Keratinocyte (primary cell): Measurements from ENCODE around the gene FBXO27. TPM values are rescaled to one million over a fixed set of nuclear protein-coding genes. Genes with fewer than 3 reads are reported as not detected.

Experiments
- DNase-seq: peaks from one replicate; pipeline ENCODE4 v3.0.0-alpha.2; 2011; ENCODE audit warnings: low read depth, missing footprints, low spot score
- FAIRE-seq: peaks from 2 replicates; lab custom pipeline; 2011; peaks lifted over from hg19 to GRCh38; lab: Jason Lieb, UNC
- H2AFZ ChIP-seq: 2 replicates; pipeline ENCODE4 v1.6.0; 2012; ENCODE audit warnings: low read length, control low read depth, inconsistent platforms; ENCODE audit not compliant: control insufficient read depth
- H3K27ac ChIP-seq: 2 replicates; pipeline ENCODE4 v1.5.1; 2011; ENCODE audit warnings: low read length; ENCODE audit not compliant: control insufficient read depth, insufficient read depth
- H3K27me3 ChIP-seq: 3 replicates; pipeline ENCODE4 v1.6.0; 2011; ENCODE audit warnings: low read length; ENCODE audit not compliant: control insufficient read depth, insufficient read depth; ENCODE audit errors: extremely low read depth
- H3K36me3 ChIP-seq, 2 experiments: 2 replicates in 1 of 2; 3 replicates in 1 of 2; pipeline ENCODE4 v1.5.1; 2011; ENCODE audit warnings: low read length in 2 of 2, mild to moderate bottlenecking in 1 of 2; ENCODE audit not compliant: control insufficient read depth in 2 of 2, insufficient read depth in 2 of 2; ENCODE audit errors: extremely low read depth in 1 of 2
- H3K4me1 ChIP-seq: 3 replicates; pipeline ENCODE4 v1.5.1; 2011; ENCODE audit warnings: low read length; ENCODE audit not compliant: control insufficient read depth, insufficient read depth; ENCODE audit errors: extremely low read depth
- H3K4me2 ChIP-seq: 3 replicates; pipeline ENCODE4 v1.6.0; 2011; ENCODE audit warnings: low read depth, low read length; ENCODE audit not compliant: control insufficient read depth, insufficient read depth; ENCODE audit errors: extremely low read depth
- H3K4me3 ChIP-seq, 3 experiments: fragments of 200-600 bp in 1 of 3; sonication (generic) in 1 of 3; 2 replicates in 2 of 3; 3 replicates in 1 of 3; pipeline ENCODE4 v1.5.1; 2011 to 2016; ENCODE audit warnings: low read length in 3 of 3, mild to moderate bottlenecking in 3 of 3, control low read depth in 2 of 3, inconsistent platforms in 1 of 3, low read depth in 1 of 3, mixed read lengths in 1 of 3, mixed run types in 1 of 3, moderate library complexity in 1 of 3; ENCODE audit not compliant: control insufficient read depth in 2 of 3, insufficient read depth in 2 of 3; ENCODE audit errors: extremely low read depth in 1 of 3
- H3K79me2 ChIP-seq: 2 replicates; pipeline ENCODE4 v1.6.0; 2012; ENCODE audit warnings: low read length; ENCODE audit not compliant: control insufficient read depth, insufficient read depth
- H3K9ac ChIP-seq: 3 replicates; pipeline ENCODE4 v1.6.0; 2011; ENCODE audit warnings: low read length; ENCODE audit not compliant: control insufficient read depth, insufficient read depth; ENCODE audit errors: extremely low read depth
- H3K9me1 ChIP-seq: 3 replicates; pipeline ENCODE4 v1.6.0; 2011; ENCODE audit warnings: low read length; ENCODE audit not compliant: control insufficient read depth, insufficient read depth; ENCODE audit errors: extremely low read depth
- H3K9me3 ChIP-seq: 2 replicates; pipeline ENCODE4 v1.5.1; 2012; ENCODE audit warnings: low read depth, low read length; ENCODE audit not compliant: control insufficient read depth
- H4K20me1 ChIP-seq: 3 replicates; pipeline ENCODE4 v1.6.0; 2011; ENCODE audit warnings: low read length; ENCODE audit not compliant: control insufficient read depth, insufficient read depth; ENCODE audit errors: extremely low read depth
- EZH2 ChIP-seq: IDR thresholded peaks from one replicate; pipeline ENCODE4 v1.6.1; 2012; ENCODE audit warnings: inconsistent platforms, mild to moderate bottlenecking, low read length, moderate library complexity
- dilution Hi-C: fragments of 300-500 bp; cut with MboI; formaldehyde crosslinking; loops from one replicate; pipeline ENCODE4 v1.7.0; 2020; ENCODE audit warnings: low sequenced_read_pairs; ENCODE audit not compliant: extremely low pct_ligation_motif_present
- polyA plus RNA-seq, 5 experiments: library from polyadenylated mRNA; depleted of rRNA in 3 of 5; stranded (reverse) in 3 of 5; stranded (forward) in 1 of 5; unstranded in 1 of 5; fragments of >200 nt; gene quantifications; 1 replicate in 1 of 5; 2 replicates in 3 of 5; 3 replicates in 1 of 5; pipeline versions ENCODE4 v1.2.1 to v1.2.3, GENCODE V29; 2011 to 2012; ENCODE audit warnings: missing spikeins in 2 of 5, low read depth in 1 of 5, low replicate concordance in 1 of 5
- TF ChIP-seq, protein P1 (sequence below), 3 experiments: IDR thresholded peaks in 1 of 3; conservative IDR thresholded peaks in 1 of 3; optimal IDR thresholded peaks in 1 of 3; 2 replicates in 2 of 3; 3 replicates in 1 of 3; pipeline versions ENCODE3 to v1.5.1; 2011; ENCODE audit warnings: low read length in 3 of 3, mild to moderate bottlenecking in 3 of 3, moderate library complexity in 2 of 3, control low read depth in 1 of 3, inconsistent platforms in 1 of 3; ENCODE audit not compliant: insufficient read depth in 2 of 3; ENCODE audit errors: extremely low read depth in 1 of 3

FBXO27 gene
- polyA plus RNA-seq, 1 donor (not counting 4 experiments of a cell fraction or from before 2014, with no cell fraction given), result 4.4 TPM

DNA sequence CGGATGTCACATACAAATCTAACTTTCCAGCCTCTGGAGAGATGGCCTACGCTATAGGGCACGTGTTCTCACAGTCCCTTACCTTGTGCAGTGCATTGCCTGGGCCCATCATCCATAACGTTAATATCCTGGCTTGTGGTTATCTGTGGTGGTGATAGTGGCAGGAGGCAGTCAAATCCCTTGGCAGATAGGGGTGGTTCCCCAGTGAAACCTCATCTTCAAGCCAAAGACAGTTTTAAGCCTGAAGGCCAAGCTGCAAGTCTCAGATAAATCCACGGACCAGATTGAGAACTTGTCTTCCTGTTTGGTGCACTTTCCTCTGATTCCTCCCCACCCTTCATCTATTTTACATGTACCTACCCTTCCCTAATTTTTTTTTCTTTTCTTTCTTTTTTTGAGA lies 52.5 kb downstream of the FBXO27 start:
- Histone ChIP-seq H3K36me3 (no peaks in the 10 kb centered on the region), H3K4me2 (no peak overlapping the region), H2AFZ (no peak overlapping the region), H3K9me1 (no peaks in the 10 kb centered on the region), H4K20me1 (no peaks in the 10 kb centered on the region), H3K27me3 (no peaks in the 10 kb centered on the region), H3K27ac (no peak overlapping the region), H3K79me2 (no peaks in the 10 kb centered on the region), H3K4me3 (no peak overlapping the region), H3K4me1 (peaks cover 7% of the 10 kb centered on the region), H3K9me3 (no peaks in the 10 kb centered on the region), H3K9ac (no peak overlapping the region)
- TF ChIP-seq, protein P1, sequence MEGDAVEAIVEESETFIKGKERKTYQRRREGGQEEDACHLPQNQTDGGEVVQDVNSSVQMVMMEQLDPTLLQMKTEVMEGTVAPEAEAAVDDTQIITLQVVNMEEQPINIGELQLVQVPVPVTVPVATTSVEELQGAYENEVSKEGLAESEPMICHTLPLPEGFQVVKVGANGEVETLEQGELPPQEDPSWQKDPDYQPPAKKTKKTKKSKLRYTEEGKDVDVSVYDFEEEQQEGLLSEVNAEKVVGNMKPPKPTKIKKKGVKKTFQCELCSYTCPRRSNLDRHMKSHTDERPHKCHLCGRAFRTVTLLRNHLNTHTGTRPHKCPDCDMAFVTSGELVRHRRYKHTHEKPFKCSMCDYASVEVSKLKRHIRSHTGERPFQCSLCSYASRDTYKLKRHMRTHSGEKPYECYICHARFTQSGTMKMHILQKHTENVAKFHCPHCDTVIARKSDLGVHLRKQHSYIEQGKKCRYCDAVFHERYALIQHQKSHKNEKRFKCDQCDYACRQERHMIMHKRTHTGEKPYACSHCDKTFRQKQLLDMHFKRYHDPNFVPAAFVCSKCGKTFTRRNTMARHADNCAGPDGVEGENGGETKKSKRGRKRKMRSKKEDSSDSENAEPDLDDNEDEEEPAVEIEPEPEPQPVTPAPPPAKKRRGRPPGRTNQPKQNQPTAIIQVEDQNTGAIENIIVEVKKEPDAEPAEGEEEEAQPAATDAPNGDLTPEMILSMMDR (optimal IDR thresholded peaks at IDR 0.05 in 1 of 3, IDR thresholded peaks at IDR 0.05 in 1 of 3, conservative IDR thresholded peaks at IDR 0.05 in 1 of 3; ENCODE audit: extremely low read depth in 1 of 3, insufficient read depth in 2 of 3, low read length in 3 of 3), result no peak
- TF ChIP-seq EZH2, result no peak
- dilution Hi-C loops, result no loop called here
- DNase-seq, result no peak
- no peak for FAIRE-seq

DNA sequence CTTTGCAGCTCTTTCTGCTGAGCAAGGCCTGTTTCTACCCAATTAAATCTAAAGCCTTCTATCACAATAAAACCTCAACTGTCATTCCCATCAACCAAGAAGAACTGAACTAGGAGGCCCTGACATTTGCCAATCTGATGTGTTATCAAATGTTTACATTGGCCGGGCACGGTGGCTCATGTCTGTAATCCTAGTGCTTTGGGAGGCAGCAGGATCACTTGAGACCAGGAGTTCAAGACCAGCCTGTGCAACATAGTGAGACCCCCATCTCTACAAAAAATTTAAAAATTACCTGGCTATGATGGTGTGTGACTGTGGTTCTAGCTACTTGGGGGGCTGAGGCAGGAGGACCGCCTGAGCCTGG lies 54.0 kb downstream of the FBXO27 start:
- Histone ChIP-seq H4K20me1 (no peaks in the 10 kb centered on the region), H3K79me2 (no peaks in the 10 kb centered on the region), H3K27ac (no peak overlapping the region), H3K36me3 (no peaks in the 10 kb centered on the region), H3K9me1 (no peaks in the 10 kb centered on the region), H3K9ac (no peak overlapping the region), H3K27me3 (no peaks in the 10 kb centered on the region), H2AFZ (no peak overlapping the region), H3K4me1 (peaks cover 7% of the 10 kb centered on the region), H3K4me2 (no peak overlapping the region), H3K4me3 (no peak overlapping the region), H3K9me3 (no peaks in the 10 kb centered on the region)
- no peak for TF ChIP-seq EZH2
- TF ChIP-seq, protein P1 (optimal IDR thresholded peaks at IDR 0.05 in 1 of 3, IDR thresholded peaks at IDR 0.05 in 1 of 3, conservative IDR thresholded peaks at IDR 0.05 in 1 of 3; ENCODE audit: extremely low read depth in 1 of 3, insufficient read depth in 2 of 3, low read length in 3 of 3), result no peak
- dilution Hi-C loops, result no loop called here
- no peak for DNase-seq
- peak; percentile 65 for FAIRE-seq
